ENCODE data around the gene STRAP. TPM values are rescaled to one million over a fixed set of nuclear protein-coding genes. Genes with fewer than 3 reads are reported as not detected.

STRAP gene
- total and polyA plus RNA-seq, 2 of the 13 experiments (the other 11 are each of a cell fraction or from before 2014, with no cell fraction given), result 66.9 to 118 TPM

DNA sequence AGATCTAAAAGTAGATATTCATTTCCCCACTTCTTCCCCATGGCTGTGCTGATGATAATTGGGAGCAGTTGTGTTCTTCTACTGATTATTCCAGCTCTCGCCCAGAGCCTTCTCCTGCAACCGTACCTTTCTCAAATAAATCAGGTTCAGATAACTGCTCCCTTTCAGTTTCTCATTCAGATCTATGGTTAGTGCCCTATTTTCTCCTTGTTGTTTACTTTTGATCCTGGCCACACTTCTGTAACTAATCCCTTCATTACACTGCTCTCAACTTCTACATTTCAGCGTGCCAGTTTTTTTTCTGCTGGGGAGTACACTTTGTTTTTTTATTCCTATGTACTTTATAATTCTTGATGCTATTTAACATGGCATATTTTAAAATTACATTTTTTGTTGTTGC lies 2.8 kb upstream of the STRAP start:
- H3K4me3 ChIP-seq (replicated peaks in 1 of 3; ENCODE audit: insufficient read depth in 1 of 3, low read depth in 2 of 3, low read length in 3 of 3), result no peak overlapping the region
- peaks cover 0 to 6% of the 10 kb centered on the region in 2 experiments; a peak in 1 of 5 replicates for H3K27me3 ChIP-seq (ENCODE audit: control insufficient read depth in 1 of 2, insufficient read depth in 2 of 2, low read length in 2 of 2)
- ChIA-PET POLR2A (no interaction called here), CTCF (ENCODE audit: low intra/inter-chr PET ratio, low total read pairs) (no interaction called here)
- H3K9me3 ChIP-seq (ENCODE audit: low read length), result no peaks in the 10 kb centered on the region
- H3K27ac ChIP-seq (ENCODE audit: extremely low read length, insufficient read depth, low read length), result no peak overlapping the region
- peaks cover 18% of the 10 kb centered on the region for H3K4me1 ChIP-seq (ENCODE audit: insufficient read depth, low read length)
- 96% methylated on average over 3 of the region's 3 CpGs for WGBS (ENCODE audit: low lambda C conversion rate)
- no peak for FAIRE-seq
- ATAC-seq, result no peak
- in situ Hi-C loops (cut with HindIII; ENCODE audit: extremely low pct_ligation_motif_present, low pct_unique_long_range_greater_than_20kb), result no loop called here
- peaks cover 10% of the 10 kb centered on the region for H4K20me1 ChIP-seq (ENCODE audit: insufficient read depth, low read length)
- intact Hi-C loops (cut with micrococcal nuclease; ENCODE audit: unreplicated experiment), result no loop called here
- no peak overlapping the region for H3K9ac ChIP-seq (ENCODE audit: insufficient read depth, low read depth, low read length)
- no peaks in the 10 kb centered on the region for H3K36me3 ChIP-seq (replicated peaks in 1 of 2; ENCODE audit: control insufficient read depth in 1 of 2, insufficient read depth in 2 of 2, low read length in 2 of 2)
- TF ChIP-seq ZNF619 (CRISPR knock-in tag; IDR thresholded peaks at IDR 0.05), result no peak
- TF ChIP-seq RFX3 (CRISPR knock-in tag; IDR thresholded peaks at IDR 0.05), result no peak
- TF ChIP-seq NFKB2 (CRISPR knock-in tag; IDR thresholded peaks at IDR 0.05; ENCODE audit: borderline replicate concordance), result no peak
- TF ChIP-seq NFE2L2 (IDR thresholded peaks at IDR 0.05; ENCODE audit: low read length), result no peak
- no peak for TF ChIP-seq ZNF230 (CRISPR knock-in tag; IDR thresholded peaks at IDR 0.05)
- TF ChIP-seq MAF1 (CRISPR knock-in tag; IDR thresholded peaks at IDR 0.05; ENCODE audit: borderline replicate concordance), result no peak
- TF ChIP-seq, protein P1, sequence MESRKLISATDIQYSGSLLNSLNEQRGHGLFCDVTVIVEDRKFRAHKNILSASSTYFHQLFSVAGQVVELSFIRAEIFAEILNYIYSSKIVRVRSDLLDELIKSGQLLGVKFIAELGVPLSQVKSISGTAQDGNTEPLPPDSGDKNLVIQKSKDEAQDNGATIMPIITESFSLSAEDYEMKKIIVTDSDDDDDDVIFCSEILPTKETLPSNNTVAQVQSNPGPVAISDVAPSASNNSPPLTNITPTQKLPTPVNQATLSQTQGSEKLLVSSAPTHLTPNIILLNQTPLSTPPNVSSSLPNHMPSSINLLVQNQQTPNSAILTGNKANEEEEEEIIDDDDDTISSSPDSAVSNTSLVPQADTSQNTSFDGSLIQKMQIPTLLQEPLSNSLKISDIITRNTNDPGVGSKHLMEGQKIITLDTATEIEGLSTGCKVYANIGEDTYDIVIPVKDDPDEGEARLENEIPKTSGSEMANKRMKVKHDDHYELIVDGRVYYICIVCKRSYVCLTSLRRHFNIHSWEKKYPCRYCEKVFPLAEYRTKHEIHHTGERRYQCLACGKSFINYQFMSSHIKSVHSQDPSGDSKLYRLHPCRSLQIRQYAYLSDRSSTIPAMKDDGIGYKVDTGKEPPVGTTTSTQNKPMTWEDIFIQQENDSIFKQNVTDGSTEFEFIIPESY (CRISPR knock-in tag; IDR thresholded peaks at IDR 0.05), result no peak
- no peak for TF ChIP-seq POLR2AphosphoS2 (IDR thresholded peaks at IDR 0.05; ENCODE audit: low read depth, low read length)
- no peak for TF ChIP-seq GFI1 (CRISPR knock-in tag; IDR thresholded peaks at IDR 0.05; ENCODE audit: borderline replicate concordance)
- TF ChIP-seq TFAP4 (IDR thresholded peaks at IDR 0.05; ENCODE audit: borderline replicate concordance, low read depth), result no peak
- no peak for TF ChIP-seq ZNF232 (CRISPR knock-in tag; IDR thresholded peaks at IDR 0.05; ENCODE audit: borderline replicate concordance)
- TF ChIP-seq ZNF557 (CRISPR knock-in tag; IDR thresholded peaks at IDR 0.05), result no peak
- no peak for TF ChIP-seq AFF4 (CRISPR knock-in tag; IDR thresholded peaks at IDR 0.05)
- no peak for TF ChIP-seq NPAS2 (CRISPR knock-in tag; IDR thresholded peaks at IDR 0.05; ENCODE audit: borderline replicate concordance)
- TF ChIP-seq AHR (CRISPR knock-in tag; IDR thresholded peaks at IDR 0.05), result no peak
- no peak for TF ChIP-seq SP5 (CRISPR knock-in tag; IDR thresholded peaks at IDR 0.05; ENCODE audit: borderline replicate concordance, low read depth)
- no peak for TF ChIP-seq ARHGAP35 (CRISPR knock-in tag; IDR thresholded peaks at IDR 0.05; ENCODE audit: borderline replicate concordance)
- no peak for TF ChIP-seq ATF1 (CRISPR knock-in tag; IDR thresholded peaks at IDR 0.05)
- no peak for TF ChIP-seq ZNF569 (CRISPR knock-in tag; IDR thresholded peaks at IDR 0.05; ENCODE audit: borderline replicate concordance)
- no peak for TF ChIP-seq KDM2A (CRISPR knock-in tag; IDR thresholded peaks at IDR 0.05; ENCODE audit: borderline replicate concordance, low read depth)
- H3K79me2 ChIP-seq (ENCODE audit: insufficient read depth, low read length), result peaks cover 19% of the 10 kb centered on the region
- H3K4me2 ChIP-seq (ENCODE audit: low read depth, low read length), result no peak overlapping the region
- H2AFZ ChIP-seq (ENCODE audit: low read length), result no peak overlapping the region
- no TSS peak for BruUV-seq (replicated peaks)
- no peak for DNase-seq (ENCODE audit: low spot score)

All from HepG2 (cell line).